HCEC 1CT (cell line): ENCODE measurements around the gene UBA1.
"Not testable (repeated sequence)": the region's sequence is repeated elsewhere in the genome, so short reads cannot be mapped to it uniquely, and the experiment has no call there.

Experiments used
- DNase-seq: peaks from one replicate; pipeline ENCODE4 v3.0.0-alpha.2; 2017

Gene UBA1

DNA sequence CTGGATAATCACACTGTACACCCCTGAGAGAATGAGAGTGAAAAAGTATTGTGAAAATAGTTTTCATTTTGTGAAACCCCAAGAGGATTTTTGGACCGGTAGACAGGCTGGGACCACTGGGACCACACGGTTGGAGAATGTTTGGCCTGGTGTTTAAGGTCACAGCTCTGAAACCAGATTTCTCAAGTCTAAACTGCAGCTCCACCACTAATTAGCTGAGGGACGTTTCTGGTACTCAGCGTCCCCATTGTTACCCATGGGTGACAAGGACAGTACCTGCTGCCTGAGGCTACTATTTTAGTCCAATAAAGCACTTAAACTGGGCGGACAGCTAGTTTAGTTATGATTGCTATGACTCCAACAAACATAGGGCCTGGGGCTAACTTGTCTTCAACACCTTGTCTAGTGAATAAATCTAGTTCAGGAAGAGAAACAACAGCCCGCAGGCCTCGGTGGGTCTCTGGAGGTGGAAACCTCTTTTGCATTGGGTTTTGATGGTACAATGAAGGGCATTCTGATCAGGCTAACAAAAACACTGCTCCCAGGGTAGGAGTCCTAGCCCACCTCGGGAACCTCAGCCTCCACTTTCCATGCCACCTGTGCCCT is 38.7 kb downstream of the UBA1 start:
- no peak for DNase-seq

DNA sequence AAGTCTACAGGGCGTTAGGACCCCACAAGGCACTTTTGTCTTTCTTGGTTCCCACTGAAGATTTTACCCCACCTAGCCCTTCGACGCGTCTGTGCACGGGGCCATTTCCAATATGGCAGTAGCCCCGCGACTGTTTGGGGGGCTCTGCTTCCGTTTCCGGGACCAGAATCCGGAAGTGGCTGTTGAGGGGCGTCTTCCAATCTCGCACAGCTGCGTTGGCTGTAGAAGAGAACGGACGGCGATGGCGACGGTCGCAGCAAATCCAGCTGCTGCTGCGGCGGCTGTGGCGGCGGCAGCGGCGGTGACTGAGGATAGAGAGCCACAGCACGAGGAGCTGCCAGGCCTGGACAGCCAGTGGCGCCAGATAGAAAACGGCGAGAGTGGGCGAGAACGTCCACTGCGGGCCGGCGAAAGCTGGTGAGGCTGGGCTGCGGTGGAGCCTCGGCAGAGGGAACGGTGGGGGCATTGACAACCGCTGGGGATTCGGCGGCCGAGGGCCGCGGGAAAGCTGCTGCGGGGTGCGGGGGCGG is 39.2 kb downstream of the UBA1 start, which contains the start of gene USP11:
Gene USP11 (plus strand): TSS at position 207 of the 530 bp plus-strand sequence. CDS start 35 bp downstream, at position 242.
- peak; percentile 45 for DNase-seq

DNA sequence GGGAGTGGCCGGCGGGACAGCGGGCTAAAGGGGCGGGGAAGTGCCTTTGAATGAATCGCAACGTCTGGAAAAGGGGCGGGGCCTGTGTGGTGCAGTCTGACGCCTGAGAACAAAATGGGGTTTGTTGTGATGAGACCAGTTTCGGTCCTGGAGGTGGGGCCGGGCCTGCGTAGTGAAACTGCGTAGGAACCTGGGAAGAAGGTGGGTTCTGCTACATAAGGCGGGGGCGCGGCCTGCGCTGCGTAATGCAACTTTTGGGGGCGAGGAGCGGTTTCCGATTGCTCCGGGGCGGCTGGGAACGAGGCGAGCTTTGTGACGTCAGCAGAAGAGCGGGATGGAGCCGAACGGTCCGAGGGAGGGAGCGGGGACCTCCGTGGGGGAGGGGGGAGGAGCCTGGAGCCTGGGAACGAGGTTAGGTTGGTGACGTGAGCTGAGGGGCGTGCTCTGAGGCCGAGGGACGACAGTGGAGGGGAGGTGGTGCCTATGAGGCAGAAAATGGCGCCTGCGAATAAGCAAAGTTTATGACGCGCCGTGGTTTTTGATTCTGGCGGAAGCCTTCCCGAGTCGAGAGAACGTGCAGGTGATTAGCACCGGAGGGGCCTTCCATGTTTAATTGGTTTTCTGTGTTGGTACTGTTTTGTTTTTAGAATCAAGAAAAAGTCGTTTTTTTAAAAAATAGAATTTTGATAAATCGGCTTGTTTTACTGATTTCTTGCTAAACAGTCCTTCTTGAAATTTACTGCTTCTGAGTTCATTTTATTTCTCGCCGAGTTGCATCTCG is 39.9 kb downstream of the UBA1 start:
- peak; percentile 94 for DNase-seq

DNA sequence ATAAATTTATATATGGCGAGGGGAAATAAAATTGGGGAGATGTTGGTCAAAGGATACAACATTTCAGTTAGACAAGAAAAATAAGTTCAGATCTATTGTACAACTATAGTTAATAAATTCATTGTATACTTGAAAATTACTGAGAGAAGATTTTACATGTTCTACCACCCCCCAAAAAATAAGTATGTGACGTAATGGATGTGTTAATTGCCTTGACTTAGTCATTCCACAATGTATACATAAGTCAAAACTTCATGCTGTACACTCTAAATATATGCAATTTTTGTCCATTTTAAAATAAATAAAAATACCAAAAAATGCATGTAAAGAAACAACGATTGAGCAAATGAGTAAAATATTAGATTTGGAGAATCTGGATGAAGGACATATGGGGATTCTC is 41.0 kb downstream of the UBA1 start:
- DNase-seq = peak; percentile 10

DNA sequence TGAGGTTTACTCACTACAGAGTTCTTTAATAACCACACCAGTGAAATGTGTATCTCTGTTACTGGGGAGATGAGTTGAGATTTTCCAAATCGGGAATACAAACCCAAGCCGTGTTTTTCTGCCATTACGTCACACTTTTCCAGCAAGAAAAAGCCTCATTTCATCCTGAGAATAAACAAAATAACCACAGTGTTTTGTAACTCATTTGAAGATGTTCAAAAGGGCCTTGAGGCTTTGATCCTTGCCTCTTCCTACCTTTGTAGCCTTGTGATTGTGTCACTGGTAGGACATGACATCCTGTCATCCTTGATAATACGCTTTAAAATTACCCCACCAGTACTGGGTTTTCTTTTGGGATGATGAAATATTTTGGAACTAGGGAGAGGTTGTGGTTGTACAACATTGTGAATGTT is 42.1 kb downstream of the UBA1 start:
- peak; percentile 18 for DNase-seq

DNA sequence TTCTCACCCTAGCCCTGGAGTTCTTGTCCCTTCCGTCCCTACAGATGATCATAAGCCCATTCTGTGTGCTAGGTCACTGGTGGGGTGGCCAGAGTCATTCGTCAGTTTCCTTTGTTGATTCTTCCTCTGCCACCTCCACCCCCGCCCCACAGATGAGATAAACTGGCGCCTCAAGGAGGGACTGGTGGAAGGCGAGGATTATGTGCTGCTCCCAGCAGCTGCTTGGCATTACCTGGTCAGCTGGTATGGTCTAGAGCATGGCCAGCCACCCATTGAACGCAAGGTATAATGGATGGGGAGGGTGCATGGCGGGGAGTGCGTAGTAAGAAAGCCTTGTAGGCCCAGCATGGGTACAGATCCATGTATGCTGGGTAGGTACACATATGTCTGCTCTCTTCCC is 45.6 kb downstream of the UBA1 start:
- DNase-seq = no peak

DNA sequence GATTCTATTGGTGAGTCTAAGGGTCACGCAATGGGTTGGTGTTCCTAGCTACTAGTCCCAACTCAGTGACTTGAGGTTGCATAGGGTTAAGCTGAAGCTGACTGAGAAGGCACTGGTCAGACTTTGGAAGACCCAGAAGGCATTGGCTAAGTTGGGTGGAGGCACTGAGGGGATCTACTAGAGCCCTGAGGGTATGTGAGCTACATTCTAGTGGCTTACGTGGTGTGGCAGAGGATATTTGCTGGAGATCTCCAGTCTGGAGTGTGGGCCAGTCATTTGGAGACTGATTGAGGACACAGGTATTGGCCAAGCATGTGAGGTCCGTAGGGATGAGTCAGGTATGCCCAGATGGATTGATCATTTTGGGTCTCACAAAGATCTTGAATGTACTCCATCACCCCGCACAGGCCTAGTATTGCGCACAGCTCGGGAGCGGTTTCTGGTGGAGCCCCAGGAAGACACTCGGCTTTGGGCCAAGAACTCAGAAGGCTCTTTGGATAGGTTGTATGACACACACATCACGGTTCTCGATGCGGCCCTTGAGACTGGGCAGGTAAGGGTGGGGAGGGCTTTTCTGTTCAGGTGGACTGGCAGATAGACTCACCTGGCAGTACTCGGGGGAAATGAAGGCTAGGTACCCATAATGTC is 46.4 kb downstream of the UBA1 start:
- DNase-seq = no peak

DNA sequence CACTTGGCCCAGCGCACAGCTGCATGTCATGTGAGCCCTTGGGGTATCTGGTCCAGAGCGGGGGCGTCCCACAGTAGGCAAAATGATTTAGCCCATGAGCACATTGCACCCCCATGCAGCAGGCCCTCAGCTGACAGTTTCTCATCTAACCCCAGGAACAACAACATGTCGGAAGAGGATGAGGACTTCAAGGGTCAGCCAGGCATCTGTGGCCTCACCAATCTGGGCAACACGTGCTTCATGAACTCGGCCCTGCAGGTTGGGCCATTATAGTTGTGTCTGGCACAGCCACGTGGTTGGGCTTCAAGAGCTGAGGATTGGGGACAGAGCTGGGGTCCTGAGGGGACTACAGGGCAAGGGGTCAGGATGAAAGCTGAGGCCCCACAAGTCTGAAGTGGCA is 47.0 kb downstream of the UBA1 start:
- DNase-seq = no peak

DNA sequence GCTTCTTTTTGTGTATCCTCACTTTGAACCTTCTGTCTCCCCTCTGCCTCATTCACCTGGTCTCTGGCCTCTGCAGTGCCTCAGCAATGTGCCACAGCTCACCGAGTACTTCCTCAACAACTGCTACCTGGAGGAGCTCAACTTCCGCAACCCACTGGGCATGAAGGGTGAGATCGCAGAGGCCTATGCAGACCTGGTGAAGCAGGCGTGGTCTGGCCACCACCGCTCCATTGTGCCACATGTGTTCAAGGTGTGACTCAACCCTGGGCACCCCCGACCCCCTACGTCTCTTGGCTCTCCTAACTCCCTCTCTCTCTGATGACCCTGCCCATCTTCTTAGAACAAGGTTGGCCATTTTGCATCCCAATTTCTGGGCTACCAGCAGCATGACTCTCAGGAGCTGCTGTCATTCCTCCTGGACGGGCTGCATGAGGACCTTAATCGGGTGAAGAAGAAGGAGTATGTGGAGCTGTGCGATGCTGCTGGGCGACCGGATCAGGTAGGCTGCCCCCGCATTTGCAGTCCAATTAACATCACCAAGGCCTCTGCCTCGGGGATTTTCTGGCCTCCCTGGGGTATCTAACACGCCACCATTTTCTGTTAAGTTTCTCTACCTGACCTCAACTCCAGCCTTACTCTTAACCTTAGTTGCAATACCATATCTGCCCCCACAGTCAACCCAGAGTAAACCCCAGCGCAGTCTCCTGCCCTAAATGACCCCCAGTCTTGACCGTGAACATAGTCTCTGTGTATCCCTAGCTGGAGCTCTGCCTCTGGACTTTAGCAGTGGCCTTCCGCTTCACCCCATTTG is 47.8 kb downstream of the UBA1 start:
- DNase-seq = no peak

DNA sequence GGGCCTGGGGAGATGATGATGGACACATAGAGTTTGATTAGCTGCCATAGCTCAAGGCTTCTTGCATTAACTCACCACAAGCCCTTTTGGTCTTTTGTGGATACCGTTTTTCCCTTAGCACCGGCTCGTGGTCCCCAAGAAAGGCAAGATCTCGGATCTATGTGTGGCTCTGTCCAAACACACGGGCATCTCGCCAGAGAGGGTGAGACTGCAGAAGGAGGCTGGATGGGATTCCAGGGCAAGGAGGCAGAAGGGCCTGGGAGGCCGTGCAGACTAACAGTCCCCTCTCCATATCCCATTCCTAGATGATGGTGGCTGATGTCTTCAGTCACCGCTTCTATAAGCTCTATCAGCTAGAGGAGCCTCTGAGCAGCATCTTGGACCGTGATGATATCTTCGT is 48.7 kb downstream of the UBA1 start:
- no peak for DNase-seq

DNA sequence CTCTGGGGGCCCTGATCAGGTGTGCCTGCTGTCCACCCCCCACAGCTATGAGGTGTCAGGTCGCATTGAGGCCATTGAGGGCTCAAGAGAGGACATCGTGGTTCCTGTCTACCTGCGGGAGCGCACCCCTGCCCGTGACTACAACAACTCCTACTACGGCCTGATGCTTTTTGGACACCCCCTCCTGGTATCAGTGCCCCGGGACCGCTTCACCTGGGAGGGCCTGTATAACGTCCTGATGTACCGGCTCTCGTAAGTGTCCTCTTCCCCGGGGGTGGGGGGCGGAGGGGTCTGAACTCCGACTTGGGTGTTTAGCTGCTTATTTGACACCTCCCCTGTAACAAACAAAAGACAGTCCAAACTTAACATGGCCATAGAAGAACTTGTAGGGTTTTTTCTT is 49.7 kb downstream of the UBA1 start:
- no peak for DNase-seq

DNA sequence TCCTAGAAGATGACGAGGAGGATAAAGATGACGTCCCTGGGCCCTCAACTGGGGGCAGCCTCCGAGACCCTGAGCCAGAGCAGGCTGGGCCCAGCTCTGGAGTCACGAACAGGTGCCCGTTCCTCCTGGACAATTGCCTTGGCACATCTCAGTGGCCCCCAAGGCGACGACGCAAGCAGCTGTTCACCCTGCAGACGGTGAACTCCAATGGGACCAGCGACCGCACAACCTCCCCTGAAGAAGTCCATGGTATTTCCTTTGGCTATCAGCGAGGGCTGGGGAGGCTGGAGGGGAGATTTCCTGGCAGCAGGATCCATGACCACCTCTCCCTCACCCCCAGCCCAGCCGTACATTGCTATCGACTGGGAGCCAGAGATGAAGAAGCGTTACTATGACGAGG is 51.0 kb downstream of the UBA1 start:
- no peak for DNase-seq

DNA sequence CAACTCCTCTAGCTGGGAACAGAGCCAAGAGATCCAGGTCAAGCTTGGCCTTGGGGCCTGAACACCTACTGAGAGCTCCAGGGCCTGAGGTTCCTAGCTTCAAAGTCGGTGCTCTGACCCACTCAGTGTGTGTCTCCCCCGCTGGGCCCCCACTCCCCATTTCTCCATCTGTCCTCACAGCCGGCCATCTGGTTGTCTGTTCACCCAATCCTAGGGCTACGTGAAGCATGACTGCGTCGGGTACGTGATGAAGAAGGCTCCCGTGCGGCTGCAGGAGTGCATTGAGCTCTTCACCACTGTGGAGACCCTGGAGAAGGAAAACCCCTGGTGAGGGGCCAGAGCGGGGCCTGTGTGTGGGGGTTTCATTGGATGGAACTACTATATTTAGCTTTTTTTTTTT is 51.5 kb downstream of the UBA1 start:
- DNase-seq = no peak

DNA sequence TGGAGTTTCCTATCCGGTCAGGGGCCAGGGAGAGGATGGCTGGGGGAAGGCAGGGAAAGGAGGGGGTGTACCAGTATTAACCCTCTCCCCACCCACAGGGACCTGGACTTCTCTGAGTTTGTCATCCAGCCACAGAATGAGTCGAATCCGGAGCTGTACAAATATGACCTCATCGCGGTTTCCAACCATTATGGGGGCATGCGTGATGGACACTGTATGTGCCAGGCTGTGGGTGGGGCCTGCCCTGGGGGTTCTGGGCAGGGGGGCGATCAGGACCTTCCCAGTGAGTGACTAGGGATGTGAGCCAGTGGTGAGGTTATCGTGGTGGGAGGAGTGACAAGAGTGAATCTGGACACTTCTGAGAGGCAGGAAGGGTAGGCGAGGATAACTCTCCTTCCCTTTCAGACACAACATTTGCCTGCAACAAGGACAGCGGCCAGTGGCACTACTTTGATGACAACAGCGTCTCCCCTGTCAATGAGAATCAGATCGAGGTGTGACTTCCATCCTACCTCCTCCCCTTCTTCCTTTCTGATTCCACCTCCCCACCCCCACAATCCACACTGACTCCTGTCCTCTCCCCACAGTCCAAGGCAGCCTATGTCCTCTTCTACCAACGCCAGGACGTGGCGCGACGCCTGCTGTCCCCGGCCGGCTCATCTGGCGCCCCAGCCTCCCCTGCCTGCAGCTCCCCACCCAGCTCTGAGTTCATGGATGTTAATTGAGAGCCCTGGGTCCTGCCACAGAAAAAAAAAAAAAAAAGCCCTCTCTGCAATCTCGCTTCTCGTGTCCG is 53.8 kb downstream of the UBA1 start:
- DNase-seq = peak; percentile 16

DNA sequence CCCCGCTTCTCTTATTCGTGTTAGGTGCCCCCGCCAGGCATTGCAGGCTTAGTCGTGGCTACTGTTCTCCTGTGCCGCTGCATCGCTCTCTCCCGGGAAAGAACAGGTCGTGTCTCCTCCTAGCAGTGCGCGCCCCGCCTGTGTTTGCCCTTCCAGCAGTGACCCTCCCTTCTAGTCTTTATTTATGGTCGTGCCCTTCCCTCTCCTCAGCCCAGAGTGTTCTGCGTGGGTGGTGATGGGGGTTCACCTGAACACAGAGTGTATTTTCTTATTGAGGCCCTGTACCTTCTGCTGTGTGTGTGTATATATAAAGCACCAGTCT is 54.3 kb downstream of the UBA1 start:
- no peak for DNase-seq

DNA sequence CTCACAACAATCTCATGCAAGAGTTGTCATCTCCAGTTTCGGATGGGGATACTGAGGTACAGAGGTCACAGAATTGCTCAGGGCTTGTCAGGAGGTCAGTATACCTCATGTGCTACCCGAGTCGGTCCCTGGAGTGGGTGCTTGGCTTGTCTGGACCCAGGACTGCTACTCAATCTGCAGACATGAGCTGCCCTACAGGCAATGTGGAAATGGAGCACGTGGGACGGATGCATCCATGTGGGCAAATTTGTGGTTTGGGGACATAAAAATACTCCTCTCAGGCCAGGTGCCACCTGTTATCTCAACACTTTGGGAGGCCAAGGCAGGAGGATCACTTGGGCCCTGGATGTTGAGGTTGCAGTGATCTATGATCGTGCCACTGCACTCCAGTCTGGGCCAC is 54.9 kb downstream of the UBA1 start:
- DNase-seq = no peak

DNA sequence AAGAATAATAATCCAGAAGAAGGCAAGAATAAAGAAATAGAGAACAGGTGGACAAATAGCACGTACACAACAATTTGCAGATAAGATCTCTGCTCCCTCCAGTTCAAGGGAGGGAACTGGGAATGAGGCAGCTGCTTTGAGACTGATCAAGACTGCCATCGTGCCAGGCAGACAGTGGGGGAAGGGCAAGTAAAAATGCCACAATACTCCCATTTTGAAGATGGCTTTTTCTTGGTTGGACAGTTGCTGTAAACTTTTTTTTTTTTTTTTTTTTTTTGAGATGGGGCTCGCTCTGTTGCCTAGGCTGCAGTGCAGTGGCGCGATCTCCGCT is 56.4 kb downstream of the UBA1 start:
- DNase-seq = no peak

DNA sequence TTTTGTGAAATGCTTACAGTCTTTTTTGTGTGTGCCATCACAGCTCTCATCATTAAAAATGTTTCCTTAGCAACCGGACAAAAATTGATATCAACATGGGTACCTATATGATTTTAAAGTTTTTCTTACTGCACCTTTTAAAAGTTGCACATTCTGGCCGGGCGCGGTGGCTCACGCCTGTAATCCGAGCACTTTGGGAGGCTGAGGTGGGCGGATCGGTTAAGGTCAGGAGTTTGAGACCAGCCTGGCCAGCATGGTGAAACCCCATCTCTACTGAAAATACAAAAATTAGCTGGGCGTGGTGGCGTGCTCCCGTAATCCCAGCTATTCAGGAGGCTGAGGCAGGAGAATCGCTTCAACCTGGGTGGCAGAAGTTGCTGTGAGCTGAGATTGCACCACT is 64.0 kb downstream of the UBA1 start:
- not testable (repeated sequence) for DNase-seq
